NCI-H146 treated with DMSO at 0.1 percent for 48 hours (cell line): ENCODE results near the gene ADIG.
"Not testable (repeated sequence)": the region's sequence is repeated elsewhere in the genome, so short reads cannot be mapped to it uniquely, and the experiment has no call there.

Experiments used
- DNase-seq: peaks from one replicate; lab custom pipeline; 2025; ENCODE audit not compliant: unreplicated experiment; lab: John Stamatoyannopoulos, UW

Gene ADIG

GRCh38 chr20:38569747-38570525, 11.1 kb upstream of the ADIG start:
- DNase-seq, result no peak

- DNase-seq, result no peak
These were observed 7.6 kb upstream of the ADIG start for GRCh38 chr20:38573413-38573812.

- DNase-seq, result no peak
These were observed 1.6 kb upstream of the ADIG start for GRCh38 chr20:38579219-38579910.

GRCh38 chr20:38579921-38580320, 1.1 kb upstream of the ADIG start:
- DNase-seq, result no peak

- no peak for DNase-seq
These were observed 897 bp downstream of the ADIG start for GRCh38 chr20:38581830-38582358.

GRCh38 chr20:38583306-38583705, 2.3 kb downstream of the ADIG start:
- no peak for DNase-seq

- DNase-seq, result no peak
These were observed 3.2 kb downstream of the ADIG start for GRCh38 chr20:38584099-38584763.

GRCh38 chr20:38585404-38586180, 4.6 kb downstream of the ADIG start:
- no peak for DNase-seq

- DNase-seq, result no peak
These were observed 5.2 kb downstream of the ADIG start for GRCh38 chr20:38586181-38586525.

GRCh38 chr20:38588303-38588702, 7.3 kb downstream of the ADIG start:
- DNase-seq, result no peak

GRCh38 chr20:38589351-38589750, 8.4 kb downstream of the ADIG start:
- no peak for DNase-seq

GRCh38 chr20:38589967-38590675, 9.1 kb downstream of the ADIG start:
- no peak for DNase-seq

- no peak for DNase-seq
These were observed 9.9 kb downstream of the ADIG start for GRCh38 chr20:38590676-38591473.

- no peak for DNase-seq
These were observed 10.7 kb downstream of the ADIG start for GRCh38 chr20:38591474-38592410.

GRCh38 chr20:38592411-38592790, 11.4 kb downstream of the ADIG start:
- DNase-seq, result not testable (repeated sequence)

GRCh38 chr20:38594281-38594680, 13.3 kb downstream of the ADIG start:
- not testable (repeated sequence) for DNase-seq

- DNase-seq, result not testable (repeated sequence)
These were observed 14.9 kb downstream of the ADIG start for GRCh38 chr20:38595886-38596285.

- DNase-seq, result no peak
These were observed 18.4 kb downstream of the ADIG start for GRCh38 chr20:38599410-38599882.
